PFSK-1 (cell line): Measurements from ENCODE around the gene UNC93B1.

Experiments used
- FOXP2 ChIP-seq: optimal IDR thresholded peaks from 2 replicates; pipeline ENCODE3; 2011; ENCODE audit warnings: borderline replicate concordance, control low read depth, inconsistent platforms; ENCODE audit not compliant: insufficient read depth; ENCODE audit errors: extremely low read length, extremely low read depth
- POLR2AphosphoS5 ChIP-seq: IDR thresholded peaks from 2 replicates; pipeline ENCODE4 v1.6.1; 2012; ENCODE audit warnings: low read depth, mild to moderate bottlenecking, control low read depth, low read length, moderate library complexity
- SIN3A ChIP-seq: IDR thresholded peaks from 2 replicates; pipeline ENCODE4 v1.6.1; 2012; ENCODE audit warnings: mild to moderate bottlenecking, low read length, moderate library complexity, borderline replicate concordance; ENCODE audit not compliant: insufficient read depth
- TAF1 ChIP-seq: IDR thresholded peaks from 2 replicates; pipeline ENCODE4 v1.6.1; 2012; ENCODE audit warnings: low read length, control low read depth, borderline replicate concordance; ENCODE audit not compliant: insufficient read depth
- TF ChIP-seq, protein P1 (sequence below), 2 experiments: IDR thresholded peaks; 2 replicates each; pipeline versions ENCODE4 v1.6.1 to v1.8.0; 2011 to 2012; ENCODE audit warnings: low read depth in 2 of 2, low read length in 2 of 2, control low read depth in 1 of 2, inconsistent platforms in 1 of 2, mild to moderate bottlenecking in 1 of 2, moderate library complexity in 1 of 2; ENCODE audit not compliant: insufficient read depth in 1 of 2

DNA sequence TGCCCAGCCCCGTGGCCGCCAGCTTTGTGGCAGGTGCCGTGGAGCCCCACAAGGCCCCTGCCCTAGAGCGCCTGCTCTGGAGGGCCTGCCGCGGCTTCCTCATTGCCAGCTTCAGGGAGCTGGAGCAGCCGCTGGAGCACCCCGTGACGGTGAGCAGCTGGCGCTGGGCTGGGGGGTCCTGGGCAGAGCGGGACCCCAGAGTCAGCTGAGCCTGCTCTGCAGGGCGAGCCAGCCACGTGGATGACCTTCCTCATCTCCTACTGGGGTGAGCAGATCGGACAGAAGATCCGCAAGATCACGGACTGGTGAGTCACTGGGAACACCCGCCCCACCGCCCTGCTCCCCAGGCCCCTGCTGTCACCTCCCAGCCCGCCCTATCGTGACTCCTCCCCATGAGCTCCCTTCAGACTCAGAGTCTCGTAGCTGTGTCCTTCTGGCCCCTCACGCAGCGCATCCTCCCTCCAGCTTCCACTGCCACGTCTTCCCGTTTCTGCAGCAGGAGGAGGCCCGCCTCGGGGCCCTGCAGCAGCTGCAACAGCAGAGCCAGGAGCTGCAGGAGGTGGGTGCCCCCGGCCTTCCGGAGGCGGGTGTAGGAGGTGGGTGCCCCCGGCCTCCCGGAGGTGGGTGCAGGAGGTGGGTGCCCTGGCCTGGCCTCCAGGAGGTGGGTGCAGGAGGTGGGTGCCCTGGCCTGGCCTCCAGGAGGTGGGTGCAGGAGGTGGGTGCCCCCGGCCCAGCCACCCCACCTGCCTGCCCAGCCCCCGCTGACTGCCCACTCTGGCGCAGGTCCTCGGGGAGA is 39.6 kb upstream of the UNC93B1 start:
- TF ChIP-seq POLR2AphosphoS5, result no peak
- TF ChIP-seq, protein P1, sequence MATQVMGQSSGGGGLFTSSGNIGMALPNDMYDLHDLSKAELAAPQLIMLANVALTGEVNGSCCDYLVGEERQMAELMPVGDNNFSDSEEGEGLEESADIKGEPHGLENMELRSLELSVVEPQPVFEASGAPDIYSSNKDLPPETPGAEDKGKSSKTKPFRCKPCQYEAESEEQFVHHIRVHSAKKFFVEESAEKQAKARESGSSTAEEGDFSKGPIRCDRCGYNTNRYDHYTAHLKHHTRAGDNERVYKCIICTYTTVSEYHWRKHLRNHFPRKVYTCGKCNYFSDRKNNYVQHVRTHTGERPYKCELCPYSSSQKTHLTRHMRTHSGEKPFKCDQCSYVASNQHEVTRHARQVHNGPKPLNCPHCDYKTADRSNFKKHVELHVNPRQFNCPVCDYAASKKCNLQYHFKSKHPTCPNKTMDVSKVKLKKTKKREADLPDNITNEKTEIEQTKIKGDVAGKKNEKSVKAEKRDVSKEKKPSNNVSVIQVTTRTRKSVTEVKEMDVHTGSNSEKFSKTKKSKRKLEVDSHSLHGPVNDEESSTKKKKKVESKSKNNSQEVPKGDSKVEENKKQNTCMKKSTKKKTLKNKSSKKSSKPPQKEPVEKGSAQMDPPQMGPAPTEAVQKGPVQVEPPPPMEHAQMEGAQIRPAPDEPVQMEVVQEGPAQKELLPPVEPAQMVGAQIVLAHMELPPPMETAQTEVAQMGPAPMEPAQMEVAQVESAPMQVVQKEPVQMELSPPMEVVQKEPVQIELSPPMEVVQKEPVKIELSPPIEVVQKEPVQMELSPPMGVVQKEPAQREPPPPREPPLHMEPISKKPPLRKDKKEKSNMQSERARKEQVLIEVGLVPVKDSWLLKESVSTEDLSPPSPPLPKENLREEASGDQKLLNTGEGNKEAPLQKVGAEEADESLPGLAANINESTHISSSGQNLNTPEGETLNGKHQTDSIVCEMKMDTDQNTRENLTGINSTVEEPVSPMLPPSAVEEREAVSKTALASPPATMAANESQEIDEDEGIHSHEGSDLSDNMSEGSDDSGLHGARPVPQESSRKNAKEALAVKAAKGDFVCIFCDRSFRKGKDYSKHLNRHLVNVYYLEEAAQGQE (IDR thresholded peaks at IDR 0.05; ENCODE audit: insufficient read depth in 1 of 2, low read depth in 2 of 2, low read length in 2 of 2), result no peak
- TF ChIP-seq TAF1, result no peak
- no peak for TF ChIP-seq SIN3A
- TF ChIP-seq FOXP2, result no peak
